Measurements from ENCODE around the gene CTNND2.

The CTNND2 gene

GRCh38 chr5:11522796-11523195 is 381.4 kb downstream of the CTNND2 start:
- DNase-seq (ENCODE audit: low read depth): no peak

- DNase-seq (ENCODE audit: low read depth): no peak
These were observed 383.9 kb downstream of the CTNND2 start for GRCh38 chr5:11520241-11520930.

- no peak for DNase-seq (ENCODE audit: low read depth)
These were observed 385.0 kb downstream of the CTNND2 start for GRCh38 chr5:11519236-11519635.

- no peak for DNase-seq (ENCODE audit: low read depth)
These were observed 385.6 kb downstream of the CTNND2 start for GRCh38 chr5:11518676-11519075.

GRCh38 chr5:11514705-11515432 is 389.4 kb downstream of the CTNND2 start:
- no peak for DNase-seq (ENCODE audit: low read depth)

- no peak for DNase-seq (ENCODE audit: low read depth)
These were observed 392.4 kb downstream of the CTNND2 start for GRCh38 chr5:11511878-11512277.

- no peak for DNase-seq (ENCODE audit: low read depth)
These were observed 393.4 kb downstream of the CTNND2 start for GRCh38 chr5:11510889-11511288.

GRCh38 chr5:11509793-11510192 is 394.5 kb downstream of the CTNND2 start:
- DNase-seq (ENCODE audit: low read depth): no peak

- no peak for DNase-seq (ENCODE audit: low read depth)
These were observed 396.9 kb downstream of the CTNND2 start for GRCh38 chr5:11507156-11507910.

- DNase-seq (ENCODE audit: low read depth): peak; percentile 47
These were observed 399.4 kb downstream of the CTNND2 start for GRCh38 chr5:11504886-11505193.

GRCh38 chr5:11504065-11504885 is 400.0 kb downstream of the CTNND2 start:
- no peak for DNase-seq (ENCODE audit: low read depth)

GRCh38 chr5:11502783-11503182 is 401.5 kb downstream of the CTNND2 start:
- no peak for DNase-seq (ENCODE audit: low read depth)

- DNase-seq (ENCODE audit: low read depth): peak; percentile 25
These were observed 406.6 kb downstream of the CTNND2 start for GRCh38 chr5:11497651-11498050.

GRCh38 chr5:11496137-11496719 is 408.0 kb downstream of the CTNND2 start:
- DNase-seq (ENCODE audit: low read depth): no peak

GRCh38 chr5:11494340-11494739 is 409.9 kb downstream of the CTNND2 start:
- no peak for DNase-seq (ENCODE audit: low read depth)

GRCh38 chr5:11491404-11492075 is 412.7 kb downstream of the CTNND2 start:
- DNase-seq (ENCODE audit: low read depth): no peak

GRCh38 chr5:11483630-11484029 is 420.6 kb downstream of the CTNND2 start:
- peak; percentile 83 for DNase-seq (ENCODE audit: low read depth)

- no peak for DNase-seq (ENCODE audit: low read depth)
These were observed 422.2 kb downstream of the CTNND2 start for GRCh38 chr5:11482011-11482410.

GRCh38 chr5:11477786-11478185 is 426.5 kb downstream of the CTNND2 start:
- DNase-seq (ENCODE audit: low read depth): no peak

- no peak for DNase-seq (ENCODE audit: low read depth)
These were observed 427.4 kb downstream of the CTNND2 start for GRCh38 chr5:11476866-11477265.

- peak; percentile 71 for DNase-seq (ENCODE audit: low read depth)
These were observed 435.8 kb downstream of the CTNND2 start for GRCh38 chr5:11468334-11469039.
